ENCODE results near the gene GALNT5.

GALNT5 gene

DNA sequence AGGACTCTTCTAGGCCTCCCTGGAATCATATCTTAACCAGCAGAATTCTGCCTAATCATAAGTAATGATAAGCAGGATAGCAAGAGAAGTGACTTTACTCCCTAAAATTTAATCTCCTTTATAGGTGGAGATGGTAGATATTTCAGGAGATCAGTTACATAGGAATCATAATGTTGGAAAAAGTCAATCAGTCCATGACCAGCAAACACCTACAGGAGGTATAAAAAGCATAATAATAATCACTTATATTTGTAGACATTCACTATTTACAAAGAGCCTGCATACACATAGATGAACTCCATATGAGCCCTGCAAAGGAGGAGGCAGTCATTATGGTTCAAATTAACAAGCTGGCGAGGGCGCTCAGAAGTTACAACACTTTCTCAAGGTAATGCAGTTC, 2.5 kb downstream of the GALNT5 start (continued):
- TF ChIP-seq SP3 (tag by site-specific recombination; IDR thresholded peaks at IDR 0.05) (no peak), HOXA7 (CRISPR knock-in tag; IDR thresholded peaks at IDR 0.05; ENCODE audit: borderline replicate concordance) (no peak), ZNF48 (tag by site-specific recombination; IDR thresholded peaks at IDR 0.05) (no peak), ZNF626 (tag by site-specific recombination; IDR thresholded peaks at IDR 0.05) (no peak), ZNF704 (tag by site-specific recombination; IDR thresholded peaks at IDR 0.05) (no peak)

GRCh38 chr2:157260533-157261198, 3.2 kb downstream of the GALNT5 start:
- Histone ChIP-seq H3K27ac (ENCODE audit: extremely low read depth, low read depth, low read length) (no peak overlapping the region), H3K4me1 (ENCODE audit: control insufficient read depth, insufficient read depth, low read length) (peaks cover 3% of the 10 kb centered on the region; the same call in 1 of the 2 replicates), H3K4me3 (ENCODE audit: low read depth, low read length) (no peak overlapping the region), H3K9me3 (ENCODE audit: control insufficient read depth, insufficient read depth, low read depth, low read length) (no peaks in the 10 kb centered on the region), H3K36me3 (ENCODE audit: control insufficient read depth in 2 of 2, insufficient read depth in 1 of 2, low read length in 2 of 2) (no peaks in the 10 kb centered on the region)
- no peak for TF ChIP-seq REST (tag by site-specific recombination; IDR thresholded peaks at IDR 0.05)
- no peak for TF ChIP-seq ZFP41 (tag by site-specific recombination; IDR thresholded peaks at IDR 0.05; ENCODE audit: borderline replicate concordance)
- TF ChIP-seq ZNF169 (tag by site-specific recombination; IDR thresholded peaks at IDR 0.05): no peak
- TF ChIP-seq, protein P1, sequence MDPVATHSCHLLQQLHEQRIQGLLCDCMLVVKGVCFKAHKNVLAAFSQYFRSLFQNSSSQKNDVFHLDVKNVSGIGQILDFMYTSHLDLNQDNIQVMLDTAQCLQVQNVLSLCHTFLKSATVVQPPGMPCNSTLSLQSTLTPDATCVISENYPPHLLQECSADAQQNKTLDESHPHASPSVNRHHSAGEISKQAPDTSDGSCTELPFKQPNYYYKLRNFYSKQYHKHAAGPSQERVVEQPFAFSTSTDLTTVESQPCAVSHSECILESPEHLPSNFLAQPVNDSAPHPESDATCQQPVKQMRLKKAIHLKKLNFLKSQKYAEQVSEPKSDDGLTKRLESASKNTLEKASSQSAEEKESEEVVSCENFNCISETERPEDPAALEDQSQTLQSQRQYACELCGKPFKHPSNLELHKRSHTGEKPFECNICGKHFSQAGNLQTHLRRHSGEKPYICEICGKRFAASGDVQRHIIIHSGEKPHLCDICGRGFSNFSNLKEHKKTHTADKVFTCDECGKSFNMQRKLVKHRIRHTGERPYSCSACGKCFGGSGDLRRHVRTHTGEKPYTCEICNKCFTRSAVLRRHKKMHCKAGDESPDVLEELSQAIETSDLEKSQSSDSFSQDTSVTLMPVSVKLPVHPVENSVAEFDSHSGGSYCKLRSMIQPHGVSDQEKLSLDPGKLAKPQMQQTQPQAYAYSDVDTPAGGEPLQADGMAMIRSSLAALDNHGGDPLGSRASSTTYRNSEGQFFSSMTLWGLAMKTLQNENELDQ (tag by site-specific recombination; IDR thresholded peaks at IDR 0.05; ENCODE audit: low read depth): no peak
- no peak for TF ChIP-seq ZNF354C (tag by site-specific recombination; IDR thresholded peaks at IDR 0.05; ENCODE audit: borderline replicate concordance, low read depth)
- TF ChIP-seq ZBTB7A (tag by site-specific recombination; IDR thresholded peaks at IDR 0.05; ENCODE audit: low read depth): no peak
- no peak for TF ChIP-seq ZNF776 (tag by site-specific recombination; IDR thresholded peaks at IDR 0.05; ENCODE audit: borderline replicate concordance)
- TF ChIP-seq ZNF37A (tag by site-specific recombination; IDR thresholded peaks at IDR 0.05): no peak
- TF ChIP-seq PRDM1 (tag by site-specific recombination; IDR thresholded peaks at IDR 0.05): no peak
- no peak for TF ChIP-seq MZF1 (tag by site-specific recombination; IDR thresholded peaks at IDR 0.05; ENCODE audit: borderline replicate concordance)
- TF ChIP-seq ZNF416 (tag by site-specific recombination; IDR thresholded peaks at IDR 0.05): no peak
- TF ChIP-seq KLF1 (tag by site-specific recombination; IDR thresholded peaks at IDR 0.05): no peak
- TF ChIP-seq ZNF629 (tag by site-specific recombination; IDR thresholded peaks at IDR 0.05): no peak
- no peak for TF ChIP-seq ZNF529 (tag by site-specific recombination; IDR thresholded peaks at IDR 0.05; ENCODE audit: insufficient replicate concordance)
- TF ChIP-seq ZNF791 (tag by site-specific recombination; IDR thresholded peaks at IDR 0.05): no peak
- TF ChIP-seq ZNF366 (tag by site-specific recombination; conservative IDR thresholded peaks at IDR 0.05): no peak
- TF ChIP-seq AEBP2 (tag by site-specific recombination; IDR thresholded peaks at IDR 0.05; ENCODE audit: borderline replicate concordance): no peak
- POLR2A ChIA-PET: no interaction called here
- CTCF ChIA-PET: interaction anchor here (1.0 kb wide), 1 partner anchor 42 kb away, joined by 3 read pairs; no protein-coding TSS in a partner anchor

Measured in HEK293 (cell line).